OCI-LY1 (cell line): ENCODE results near the gene CDKAL1.

Experiments used
- EZH2 ChIP-seq: fragments of 200-600 bp; sonication (generic), shearing (Covaris generic); IDR thresholded peaks from 2 replicates; pipeline ENCODE4 v1.8.0; 2017; ENCODE audit warnings: borderline replicate concordance, mixed run types, mild to moderate bottlenecking, antibody characterized with exemption, low read length, moderate library complexity, mixed read lengths
- TF ChIP-seq, protein P1 (sequence below): fragments of 200-600 bp; sonication (generic), shearing (Covaris generic); IDR thresholded peaks from 2 replicates; pipeline ENCODE4 v1.5.1; 2017; ENCODE audit warnings: mild to moderate bottlenecking, antibody characterized with exemption, low read length, moderate library complexity, mixed read lengths

DNA sequence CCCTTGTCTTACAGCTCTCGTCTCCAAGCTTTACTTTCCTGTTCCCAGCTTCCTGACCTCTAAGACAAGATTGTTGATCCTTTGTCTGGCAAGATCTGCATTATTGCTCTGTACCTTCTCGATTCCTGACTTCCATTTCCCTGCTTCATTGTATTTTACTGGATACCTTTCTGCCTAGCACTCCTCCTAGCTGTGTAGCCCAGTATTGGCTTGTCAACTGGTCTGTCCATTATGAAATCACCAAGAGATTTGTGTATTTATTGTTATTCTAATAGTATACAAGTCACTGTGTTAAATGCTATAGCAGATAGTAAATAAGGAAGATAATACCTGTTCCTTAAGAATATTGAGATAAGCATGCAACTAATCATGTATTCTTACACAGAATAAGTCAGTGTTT, 305.4 kb downstream of the CDKAL1 start:
- TF ChIP-seq, protein P1, sequence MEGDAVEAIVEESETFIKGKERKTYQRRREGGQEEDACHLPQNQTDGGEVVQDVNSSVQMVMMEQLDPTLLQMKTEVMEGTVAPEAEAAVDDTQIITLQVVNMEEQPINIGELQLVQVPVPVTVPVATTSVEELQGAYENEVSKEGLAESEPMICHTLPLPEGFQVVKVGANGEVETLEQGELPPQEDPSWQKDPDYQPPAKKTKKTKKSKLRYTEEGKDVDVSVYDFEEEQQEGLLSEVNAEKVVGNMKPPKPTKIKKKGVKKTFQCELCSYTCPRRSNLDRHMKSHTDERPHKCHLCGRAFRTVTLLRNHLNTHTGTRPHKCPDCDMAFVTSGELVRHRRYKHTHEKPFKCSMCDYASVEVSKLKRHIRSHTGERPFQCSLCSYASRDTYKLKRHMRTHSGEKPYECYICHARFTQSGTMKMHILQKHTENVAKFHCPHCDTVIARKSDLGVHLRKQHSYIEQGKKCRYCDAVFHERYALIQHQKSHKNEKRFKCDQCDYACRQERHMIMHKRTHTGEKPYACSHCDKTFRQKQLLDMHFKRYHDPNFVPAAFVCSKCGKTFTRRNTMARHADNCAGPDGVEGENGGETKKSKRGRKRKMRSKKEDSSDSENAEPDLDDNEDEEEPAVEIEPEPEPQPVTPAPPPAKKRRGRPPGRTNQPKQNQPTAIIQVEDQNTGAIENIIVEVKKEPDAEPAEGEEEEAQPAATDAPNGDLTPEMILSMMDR, result no peak
- no peak for TF ChIP-seq EZH2
